ENCODE data around the gene PSMB2.

The PSMB2 gene

GRCh38 chr1:35570589-35571137, 70.7 kb downstream of the PSMB2 start:
- no peak for FAIRE-seq

GRCh38 chr1:35569936-35570335, 71.4 kb downstream of the PSMB2 start:
- no peak for FAIRE-seq

- no peak for FAIRE-seq
These were observed 72.3 kb downstream of the PSMB2 start for GRCh38 chr1:35568975-35569395.

- FAIRE-seq, result no peak
These were observed 73.3 kb downstream of the PSMB2 start for GRCh38 chr1:35567947-35568558.

- FAIRE-seq, result no peak
These were observed 75.6 kb downstream of the PSMB2 start for GRCh38 chr1:35565742-35566133.

GRCh38 chr1:35564884-35565741, 76.2 kb downstream of the PSMB2 start:
- no peak for FAIRE-seq

- FAIRE-seq, result no peak
These were observed 77.1 kb downstream of the PSMB2 start for GRCh38 chr1:35564037-35564883.

GRCh38 chr1:35563166-35563565, 78.2 kb downstream of the PSMB2 start:
- FAIRE-seq, result no peak

- no peak for FAIRE-seq
These were observed 79.2 kb downstream of the PSMB2 start for GRCh38 chr1:35561972-35562680.

- FAIRE-seq, result no peak
These were observed 79.9 kb downstream of the PSMB2 start for GRCh38 chr1:35561297-35561971.

GRCh38 chr1:35560256-35561225, 80.8 kb downstream of the PSMB2 start:
- no peak for FAIRE-seq

GRCh38 chr1:35559317-35559944, 81.9 kb downstream of the PSMB2 start:
- no peak for FAIRE-seq

GRCh38 chr1:35558374-35559316, 82.7 kb downstream of the PSMB2 start:
- FAIRE-seq, result no peak

GRCh38 chr1:35557611-35558373, 83.5 kb downstream of the PSMB2 start, which contains the start of gene NCDN:
Gene NCDN (plus strand): TSS chr1:35557799. CDS start chr1:35558191, 392 bp downstream.
- no peak for FAIRE-seq

GRCh38 chr1:35557118-35557610, 84.2 kb downstream of the PSMB2 start, which contains the start of gene KIAA0319L:
Gene KIAA0319L (minus strand): TSS chr1:35557403. CDS start chr1:35554491, 2,912 bp downstream.
- no peak for FAIRE-seq

GRCh38 chr1:35556484-35557117, 84.7 kb downstream of the PSMB2 start:
- no peak for FAIRE-seq
